Ishikawa (cell line): ENCODE data around the gene EYA3.

Source experiments
- CEBPB ChIP-seq: IDR thresholded peaks from 2 replicates; pipeline ENCODE4 v1.6.1; 2012
- EGR1 ChIP-seq: IDR thresholded peaks from 2 replicates; pipeline ENCODE4 v1.6.1; 2012
- EP300 ChIP-seq: IDR thresholded peaks from 2 replicates; pipeline ENCODE4 v1.6.1; 2012; ENCODE audit warnings: borderline replicate concordance
- RAD21 ChIP-seq: IDR thresholded peaks from 2 replicates; pipeline ENCODE4 v1.6.1; 2012; ENCODE audit warnings: low read depth
- YY1 ChIP-seq: IDR thresholded peaks from 2 replicates; pipeline ENCODE4 v1.6.1; 2012; ENCODE audit warnings: low read depth
- TF ChIP-seq, protein P1 (sequence below): IDR thresholded peaks from 2 replicates; pipeline ENCODE4 v1.6.1; 2012
- TF ChIP-seq, protein P2 (sequence below): IDR thresholded peaks from 2 replicates; pipeline ENCODE4 v1.6.1; 2012

DNA sequence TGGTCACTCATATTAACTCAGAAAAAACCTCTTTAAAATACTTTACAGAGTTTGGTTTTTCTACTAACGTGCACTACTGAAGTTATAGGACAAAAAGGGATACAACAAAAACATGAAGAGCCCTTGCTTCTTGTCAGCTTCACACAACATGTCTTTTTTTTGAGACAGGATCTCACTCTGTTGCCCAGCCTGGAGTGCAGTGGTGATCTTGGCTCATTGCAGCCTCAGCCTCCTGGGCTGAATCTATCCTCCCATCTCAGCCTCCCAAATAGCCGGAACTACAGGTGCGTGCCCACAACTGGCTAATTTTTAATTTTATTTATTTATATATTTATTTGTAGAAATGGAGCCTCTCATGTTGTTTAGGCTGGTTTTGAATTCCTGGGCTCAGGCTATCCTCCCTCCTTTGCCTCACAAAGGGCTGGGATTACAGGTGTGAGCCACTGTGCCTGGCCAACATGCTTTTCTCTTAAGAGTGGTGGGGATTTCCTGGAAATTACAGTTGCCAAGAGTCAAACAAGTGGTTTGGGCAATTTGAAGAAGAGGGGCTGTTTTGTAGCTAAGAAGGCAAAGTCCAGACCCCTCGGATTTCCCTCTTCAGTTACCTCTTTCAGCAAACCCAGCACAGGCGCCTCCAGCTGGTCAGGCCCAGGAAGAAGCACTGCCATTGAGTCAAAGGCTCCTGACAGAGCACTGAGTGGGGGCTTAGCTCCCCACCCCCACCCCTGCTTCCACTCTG lies 160.0 kb downstream of the EYA3 start:
- TF ChIP-seq, protein P1, sequence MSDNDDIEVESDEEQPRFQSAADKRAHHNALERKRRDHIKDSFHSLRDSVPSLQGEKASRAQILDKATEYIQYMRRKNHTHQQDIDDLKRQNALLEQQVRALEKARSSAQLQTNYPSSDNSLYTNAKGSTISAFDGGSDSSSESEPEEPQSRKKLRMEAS = no peak
- TF ChIP-seq EGR1 = no peak
- TF ChIP-seq, protein P2, sequence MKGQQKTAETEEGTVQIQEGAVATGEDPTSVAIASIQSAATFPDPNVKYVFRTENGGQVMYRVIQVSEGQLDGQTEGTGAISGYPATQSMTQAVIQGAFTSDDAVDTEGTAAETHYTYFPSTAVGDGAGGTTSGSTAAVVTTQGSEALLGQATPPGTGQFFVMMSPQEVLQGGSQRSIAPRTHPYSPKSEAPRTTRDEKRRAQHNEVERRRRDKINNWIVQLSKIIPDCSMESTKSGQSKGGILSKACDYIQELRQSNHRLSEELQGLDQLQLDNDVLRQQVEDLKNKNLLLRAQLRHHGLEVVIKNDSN = no peak
- no peak for TF ChIP-seq EP300
- TF ChIP-seq CEBPB = no peak
- TF ChIP-seq RAD21 = no peak
- no peak for TF ChIP-seq YY1
